Activated naive CD8-positive, alpha-beta T cell treated with anti-CD3 and anti-CD28 coated beads for 36 hours (primary cell): ENCODE measurements around the gene NEK9. TPM values are rescaled to one million over a fixed set of nuclear protein-coding genes. Genes with fewer than 3 reads are reported as not detected.
A peak's percentile ranks its signal among the peaks of the same experiment; 100 is the strongest.

ENCODE experiments used
- DNase-seq: peaks from one replicate; pipeline ENCODE4 v3.0.0; 2021
- H3K27ac Mint-ChIP-seq: one replicate; pipeline ENCODE4 v1.8.0; 2022; ENCODE audit warnings: mild to moderate bottlenecking, moderate library complexity, mixed read lengths
- H3K27me3 Mint-ChIP-seq: one replicate; pipeline ENCODE4 v1.8.0; 2022; ENCODE audit warnings: mild to moderate bottlenecking, mixed read lengths
- H3K36me3 Mint-ChIP-seq: one replicate; pipeline ENCODE4 v1.8.0; 2021; ENCODE audit warnings: mild to moderate bottlenecking, mixed read lengths
- H3K4me1 Mint-ChIP-seq: one replicate; pipeline ENCODE4 v1.8.0; 2021; ENCODE audit warnings: mixed read lengths
- H3K4me3 Mint-ChIP-seq: one replicate; pipeline ENCODE4 v1.8.0; 2022; ENCODE audit warnings: mild to moderate bottlenecking, moderate library complexity, mixed read lengths
- H3K9me3 Mint-ChIP-seq: one replicate; pipeline ENCODE4 v1.8.0; 2022; ENCODE audit warnings: mixed read lengths
- total RNA-seq, 2 experiments: library from RNA; stranded (reverse); gene quantifications; one replicate each; pipeline ENCODE4 v1.2.3, GENCODE V29; 2021

NEK9 gene
- total RNA-seq, 2 experiments from 2014 or later: 50.1 to 50.9 TPM

- no peak overlapping the region for H3K4me3 Mint-ChIP-seq
- no peaks in the 10 kb centered on the region for H3K27me3 Mint-ChIP-seq
- H3K27ac Mint-ChIP-seq: no peak overlapping the region
- DNase-seq: no peak
- no peaks in the 10 kb centered on the region for H3K9me3 Mint-ChIP-seq
- H3K4me1 Mint-ChIP-seq: no peaks in the 10 kb centered on the region
- peaks cover 27% of the 10 kb centered on the region for H3K36me3 Mint-ChIP-seq
These were observed 28.6 kb downstream of the NEK9 start for GRCh38 chr14:75098212-75098611.

GRCh38 chr14:75096959-75097358 is 29.9 kb downstream of the NEK9 start:
- H3K9me3 Mint-ChIP-seq: no peaks in the 10 kb centered on the region
- no peaks in the 10 kb centered on the region for H3K4me1 Mint-ChIP-seq
- no peak overlapping the region for H3K27ac Mint-ChIP-seq
- no peak for DNase-seq
- no peak overlapping the region for H3K4me3 Mint-ChIP-seq
- peaks cover 23% of the 10 kb centered on the region for H3K36me3 Mint-ChIP-seq
- H3K27me3 Mint-ChIP-seq: no peaks in the 10 kb centered on the region

- Mint-ChIP-seq H3K27me3 (no peaks in the 10 kb centered on the region), H3K9me3 (no peaks in the 10 kb centered on the region), H3K4me3 (no peak overlapping the region), H3K27ac (no peak overlapping the region), H3K4me1 (no peaks in the 10 kb centered on the region), H3K36me3 (peaks cover 20% of the 10 kb centered on the region)
- DNase-seq: no peak
These were observed 31.2 kb downstream of the NEK9 start for GRCh38 chr14:75095690-75096089.

- no peak overlapping the region for H3K4me3 Mint-ChIP-seq
- no peak for DNase-seq
- H3K9me3 Mint-ChIP-seq: no peaks in the 10 kb centered on the region
- H3K36me3 Mint-ChIP-seq: peaks cover 20% of the 10 kb centered on the region
- H3K27ac Mint-ChIP-seq: no peak overlapping the region
- no peaks in the 10 kb centered on the region for H3K4me1 Mint-ChIP-seq
- no peaks in the 10 kb centered on the region for H3K27me3 Mint-ChIP-seq
These were observed 32.0 kb downstream of the NEK9 start for GRCh38 chr14:75094896-75095295.

GRCh38 chr14:75092698-75093097 is 34.1 kb downstream of the NEK9 start:
- no peak overlapping the region for H3K4me3 Mint-ChIP-seq
- no peak overlapping the region for H3K27ac Mint-ChIP-seq
- no peaks in the 10 kb centered on the region for H3K4me1 Mint-ChIP-seq
- H3K36me3 Mint-ChIP-seq: peaks cover 13% of the 10 kb centered on the region
- no peaks in the 10 kb centered on the region for H3K9me3 Mint-ChIP-seq
- H3K27me3 Mint-ChIP-seq: no peaks in the 10 kb centered on the region
- no peak for DNase-seq

- no peaks in the 10 kb centered on the region for H3K27me3 Mint-ChIP-seq
- H3K4me1 Mint-ChIP-seq: no peaks in the 10 kb centered on the region
- no peaks in the 10 kb centered on the region for H3K9me3 Mint-ChIP-seq
- no peak overlapping the region for H3K27ac Mint-ChIP-seq
- H3K4me3 Mint-ChIP-seq: no peak overlapping the region
- peaks cover 16% of the 10 kb centered on the region for H3K36me3 Mint-ChIP-seq
- no peak for DNase-seq
These were observed 35.6 kb downstream of the NEK9 start for GRCh38 chr14:75091251-75091650.

- H3K27ac Mint-ChIP-seq: no peak overlapping the region
- no peaks in the 10 kb centered on the region for H3K27me3 Mint-ChIP-seq
- H3K36me3 Mint-ChIP-seq: peaks cover 10% of the 10 kb centered on the region
- no peaks in the 10 kb centered on the region for H3K4me1 Mint-ChIP-seq
- DNase-seq: no peak
- no peak overlapping the region for H3K4me3 Mint-ChIP-seq
- H3K9me3 Mint-ChIP-seq: no peaks in the 10 kb centered on the region
These were observed 36.5 kb downstream of the NEK9 start for GRCh38 chr14:75090353-75090752.

GRCh38 chr14:75088566-75089373 is 38.1 kb downstream of the NEK9 start:
- no peaks in the 10 kb centered on the region for H3K27me3 Mint-ChIP-seq
- peaks cover 5% of the 10 kb centered on the region for H3K36me3 Mint-ChIP-seq
- no peaks in the 10 kb centered on the region for H3K9me3 Mint-ChIP-seq
- no peak overlapping the region for H3K27ac Mint-ChIP-seq
- H3K4me1 Mint-ChIP-seq: peaks cover under 1% of the 10 kb centered on the region
- H3K4me3 Mint-ChIP-seq: no peak overlapping the region
- DNase-seq: peak; percentile 7

- DNase-seq: no peak
- H3K9me3 Mint-ChIP-seq: no peaks in the 10 kb centered on the region
- H3K27me3 Mint-ChIP-seq: no peaks in the 10 kb centered on the region
- H3K4me3 Mint-ChIP-seq: no peak overlapping the region
- peaks cover 5% of the 10 kb centered on the region for H3K4me1 Mint-ChIP-seq
- no peak overlapping the region for H3K27ac Mint-ChIP-seq
- H3K36me3 Mint-ChIP-seq: peaks cover 5% of the 10 kb centered on the region
These were observed 38.7 kb downstream of the NEK9 start for GRCh38 chr14:75088153-75088552.

GRCh38 chr14:75084513-75084912 is 42.3 kb downstream of the NEK9 start:
- Mint-ChIP-seq H3K4me1 (peaks cover 7% of the 10 kb centered on the region), H3K36me3 (peaks cover 15% of the 10 kb centered on the region), H3K4me3 (no peak overlapping the region), H3K27me3 (no peaks in the 10 kb centered on the region), H3K9me3 (no peaks in the 10 kb centered on the region), H3K27ac (no peak overlapping the region)
- DNase-seq: no peak

GRCh38 chr14:75083271-75083670 is 43.6 kb downstream of the NEK9 start:
- Mint-ChIP-seq H3K27me3 (no peaks in the 10 kb centered on the region), H3K27ac (peak overlapping the region; percentile 32), H3K4me3 (no peak overlapping the region), H3K4me1 (peaks cover 7% of the 10 kb centered on the region), H3K36me3 (peaks cover 15% of the 10 kb centered on the region), H3K9me3 (no peaks in the 10 kb centered on the region)
- DNase-seq: no peak

- no peak overlapping the region for H3K4me3 Mint-ChIP-seq
- no peaks in the 10 kb centered on the region for H3K9me3 Mint-ChIP-seq
- no peak for DNase-seq
- no peak overlapping the region for H3K27ac Mint-ChIP-seq
- peaks cover 11% of the 10 kb centered on the region for H3K4me1 Mint-ChIP-seq
- peaks cover 11% of the 10 kb centered on the region for H3K36me3 Mint-ChIP-seq
- no peaks in the 10 kb centered on the region for H3K27me3 Mint-ChIP-seq
These were observed 45.1 kb downstream of the NEK9 start for GRCh38 chr14:75081660-75082229.

GRCh38 chr14:75079521-75079920 is 47.3 kb downstream of the NEK9 start:
- H3K27ac Mint-ChIP-seq: no peak overlapping the region
- H3K4me1 Mint-ChIP-seq: peaks cover 11% of the 10 kb centered on the region

GRCh38 chr14:75077794-75078193 is 49.1 kb downstream of the NEK9 start:
- H3K4me3 Mint-ChIP-seq: no peak overlapping the region
- no peaks in the 10 kb centered on the region for H3K9me3 Mint-ChIP-seq
- no peaks in the 10 kb centered on the region for H3K27me3 Mint-ChIP-seq
- H3K4me1 Mint-ChIP-seq: peaks cover 3% of the 10 kb centered on the region
- H3K36me3 Mint-ChIP-seq: peaks cover 11% of the 10 kb centered on the region
- DNase-seq: no peak
- H3K27ac Mint-ChIP-seq: no peak overlapping the region

More at GRCh38 chr14:75079521-75079920, 47.3 kb downstream of the NEK9 start:
- H3K36me3 Mint-ChIP-seq: peaks cover 11% of the 10 kb centered on the region
- DNase-seq: no peak
- no peak overlapping the region for H3K4me3 Mint-ChIP-seq
- H3K27me3 Mint-ChIP-seq: no peaks in the 10 kb centered on the region
- no peaks in the 10 kb centered on the region for H3K9me3 Mint-ChIP-seq

- H3K4me1 Mint-ChIP-seq: no peaks in the 10 kb centered on the region
- no peak overlapping the region for H3K27ac Mint-ChIP-seq
- no peak overlapping the region for H3K4me3 Mint-ChIP-seq
- no peaks in the 10 kb centered on the region for H3K36me3 Mint-ChIP-seq
- H3K27me3 Mint-ChIP-seq: no peaks in the 10 kb centered on the region
- H3K9me3 Mint-ChIP-seq: no peaks in the 10 kb centered on the region
- no peak for DNase-seq
These were observed 56.5 kb downstream of the NEK9 start for GRCh38 chr14:75070383-75070782.

GRCh38 chr14:75069811-75070145 is 57.1 kb downstream of the NEK9 start:
- no peaks in the 10 kb centered on the region for H3K9me3 Mint-ChIP-seq
- no peak overlapping the region for H3K4me3 Mint-ChIP-seq
- DNase-seq: no peak
- H3K36me3 Mint-ChIP-seq: no peaks in the 10 kb centered on the region
- peaks cover under 1% of the 10 kb centered on the region for H3K4me1 Mint-ChIP-seq
- peak overlapping the region; percentile 39 for H3K27ac Mint-ChIP-seq
- no peaks in the 10 kb centered on the region for H3K27me3 Mint-ChIP-seq
